ENCODE measurements around the gene EI24.
A peak's percentile ranks its signal among the peaks of the same experiment; 100 is the strongest.

The EI24 gene

DNA sequence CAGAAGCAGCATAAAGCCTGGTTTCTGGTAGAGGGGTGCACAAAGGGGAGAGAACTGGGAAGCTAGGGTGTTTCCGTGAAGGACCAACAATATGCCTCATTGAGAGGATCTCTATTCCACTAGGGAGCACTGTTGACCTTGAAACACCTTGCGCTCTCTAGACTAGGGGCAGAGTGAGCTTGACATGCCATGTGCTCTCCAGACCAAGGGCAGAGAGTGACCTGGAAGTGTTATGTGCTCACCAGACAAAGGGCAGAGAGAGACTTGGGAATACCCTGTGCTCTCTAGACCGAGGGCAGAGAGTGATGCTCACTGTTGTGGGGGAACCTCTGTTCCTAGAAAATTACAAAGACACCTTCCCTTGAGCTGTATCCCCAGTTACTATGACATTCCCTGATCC lies 15.2 kb upstream of the EI24 start:
- Histone ChIP-seq H3K27me3 (ENCODE audit: low read depth, low read length) (no peaks in the 10 kb centered on the region), H3K4me2 (ENCODE audit: low read length) (no peak overlapping the region), H3K4me1 (ENCODE audit: low read length) (no peaks in the 10 kb centered on the region), H3K27ac (ENCODE audit: low read length) (no peak overlapping the region), H3K9me3 (ENCODE audit: insufficient read depth, low read length) (no peaks in the 10 kb centered on the region), H3K9ac (ENCODE audit: low read length) (no peak overlapping the region), H4K20me1 (ENCODE audit: insufficient read depth, low read length) (no peaks in the 10 kb centered on the region), H3K4me3 (ENCODE audit: low read length) (no peak overlapping the region), H3K79me2 (ENCODE audit: low read length) (no peaks in the 10 kb centered on the region), H3K36me3 (replicated peaks; ENCODE audit: low read depth, low read length) (no peaks in the 10 kb centered on the region), H2AFZ (ENCODE audit: low read depth, low read length) (no peak overlapping the region; the same call in 1 of the 2 replicates)
- TF ChIP-seq EZH2phosphoT487 (IDR thresholded peaks at IDR 0.05; ENCODE audit: low read depth): no peak
- TF ChIP-seq, protein P1, sequence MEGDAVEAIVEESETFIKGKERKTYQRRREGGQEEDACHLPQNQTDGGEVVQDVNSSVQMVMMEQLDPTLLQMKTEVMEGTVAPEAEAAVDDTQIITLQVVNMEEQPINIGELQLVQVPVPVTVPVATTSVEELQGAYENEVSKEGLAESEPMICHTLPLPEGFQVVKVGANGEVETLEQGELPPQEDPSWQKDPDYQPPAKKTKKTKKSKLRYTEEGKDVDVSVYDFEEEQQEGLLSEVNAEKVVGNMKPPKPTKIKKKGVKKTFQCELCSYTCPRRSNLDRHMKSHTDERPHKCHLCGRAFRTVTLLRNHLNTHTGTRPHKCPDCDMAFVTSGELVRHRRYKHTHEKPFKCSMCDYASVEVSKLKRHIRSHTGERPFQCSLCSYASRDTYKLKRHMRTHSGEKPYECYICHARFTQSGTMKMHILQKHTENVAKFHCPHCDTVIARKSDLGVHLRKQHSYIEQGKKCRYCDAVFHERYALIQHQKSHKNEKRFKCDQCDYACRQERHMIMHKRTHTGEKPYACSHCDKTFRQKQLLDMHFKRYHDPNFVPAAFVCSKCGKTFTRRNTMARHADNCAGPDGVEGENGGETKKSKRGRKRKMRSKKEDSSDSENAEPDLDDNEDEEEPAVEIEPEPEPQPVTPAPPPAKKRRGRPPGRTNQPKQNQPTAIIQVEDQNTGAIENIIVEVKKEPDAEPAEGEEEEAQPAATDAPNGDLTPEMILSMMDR (IDR thresholded peaks at IDR 0.05; ENCODE audit: low read depth, low read length): peak; percentile 21; the same call in 1 of the 2 replicates

DNA sequence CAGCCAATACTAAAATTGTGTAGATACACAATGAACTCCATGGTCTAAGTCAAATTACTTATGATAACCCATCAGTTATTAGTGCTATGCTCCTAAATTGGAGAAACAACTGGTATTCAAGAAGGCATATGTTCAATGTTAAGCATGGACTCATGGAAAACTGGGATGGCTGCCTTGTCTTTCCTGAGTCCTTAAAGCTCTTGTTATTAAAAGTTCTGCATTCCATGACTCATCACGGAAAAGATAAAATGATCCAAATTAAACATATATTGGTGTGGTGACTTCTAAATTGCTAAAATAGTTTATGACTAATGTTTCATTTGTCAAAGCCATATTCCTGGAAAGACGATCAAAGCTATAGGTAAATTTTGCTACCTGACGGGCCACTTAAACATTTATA lies 9.4 kb upstream of the EI24 start:
- TF ChIP-seq EZH2phosphoT487 (IDR thresholded peaks at IDR 0.05; ENCODE audit: low read depth): no peak
- TF ChIP-seq, protein P1 (IDR thresholded peaks at IDR 0.05; ENCODE audit: low read depth, low read length): no peak

DNA sequence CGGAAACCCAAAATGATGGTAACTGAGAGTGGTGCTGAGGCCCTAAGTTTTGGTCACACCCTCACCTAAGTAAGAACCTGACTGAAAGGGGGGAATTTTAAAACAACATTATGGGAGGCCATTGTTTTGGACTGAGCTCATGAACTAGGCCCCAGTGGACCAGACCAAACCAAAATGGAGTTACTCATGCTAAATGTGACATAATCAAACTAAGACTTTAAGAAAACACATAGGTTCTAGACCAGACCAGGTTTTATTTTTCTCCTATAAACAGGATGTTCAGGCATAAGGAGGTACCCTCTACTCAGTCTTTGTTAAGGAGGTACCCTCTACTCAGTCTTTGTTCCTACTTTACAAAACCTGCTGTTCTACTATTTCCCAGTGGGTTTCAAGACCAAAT lies 7.4 kb upstream of the EI24 start:
- no peaks in the 10 kb centered on the region for H4K20me1 ChIP-seq (ENCODE audit: insufficient read depth, low read length)
- no peaks in the 10 kb centered on the region for H3K4me1 ChIP-seq (ENCODE audit: low read length)
- no peak overlapping the region for H3K4me3 ChIP-seq (ENCODE audit: low read length)
- no peaks in the 10 kb centered on the region for H3K79me2 ChIP-seq (ENCODE audit: low read length)
- no peak overlapping the region for H3K27ac ChIP-seq (ENCODE audit: low read length)
- H3K9me3 ChIP-seq (ENCODE audit: insufficient read depth, low read length): no peaks in the 10 kb centered on the region
- no peaks in the 10 kb centered on the region for H3K36me3 ChIP-seq (replicated peaks; ENCODE audit: low read depth, low read length)
- TF ChIP-seq, protein P1 (IDR thresholded peaks at IDR 0.05; ENCODE audit: low read depth, low read length): no peak
- no peak for TF ChIP-seq EZH2phosphoT487 (IDR thresholded peaks at IDR 0.05; ENCODE audit: low read depth)
- H3K9ac ChIP-seq (ENCODE audit: low read length): no peak overlapping the region
- no peak overlapping the region for H2AFZ ChIP-seq (ENCODE audit: low read depth, low read length)
- H3K4me2 ChIP-seq (ENCODE audit: low read length): no peak overlapping the region
- H3K27me3 ChIP-seq (ENCODE audit: low read depth, low read length): no peaks in the 10 kb centered on the region

More for the DNA sequence above, 9.4 kb upstream of the EI24 start:
- H3K4me1 ChIP-seq (ENCODE audit: low read length): no peaks in the 10 kb centered on the region
- H3K4me3 ChIP-seq (ENCODE audit: low read length): no peak overlapping the region
- no peaks in the 10 kb centered on the region for H3K9me3 ChIP-seq (ENCODE audit: insufficient read depth, low read length)
- no peaks in the 10 kb centered on the region for H3K36me3 ChIP-seq (replicated peaks; ENCODE audit: low read depth, low read length)
- H3K79me2 ChIP-seq (ENCODE audit: low read length): no peaks in the 10 kb centered on the region
- no peak overlapping the region for H3K27ac ChIP-seq (ENCODE audit: low read length)
- no peak overlapping the region for H3K4me2 ChIP-seq (ENCODE audit: low read length)
- H3K9ac ChIP-seq (ENCODE audit: low read length): no peak overlapping the region
- H2AFZ ChIP-seq (ENCODE audit: low read depth, low read length): no peak overlapping the region
- no peaks in the 10 kb centered on the region for H3K27me3 ChIP-seq (ENCODE audit: low read depth, low read length)
- H4K20me1 ChIP-seq (ENCODE audit: insufficient read depth, low read length): no peaks in the 10 kb centered on the region

DNA sequence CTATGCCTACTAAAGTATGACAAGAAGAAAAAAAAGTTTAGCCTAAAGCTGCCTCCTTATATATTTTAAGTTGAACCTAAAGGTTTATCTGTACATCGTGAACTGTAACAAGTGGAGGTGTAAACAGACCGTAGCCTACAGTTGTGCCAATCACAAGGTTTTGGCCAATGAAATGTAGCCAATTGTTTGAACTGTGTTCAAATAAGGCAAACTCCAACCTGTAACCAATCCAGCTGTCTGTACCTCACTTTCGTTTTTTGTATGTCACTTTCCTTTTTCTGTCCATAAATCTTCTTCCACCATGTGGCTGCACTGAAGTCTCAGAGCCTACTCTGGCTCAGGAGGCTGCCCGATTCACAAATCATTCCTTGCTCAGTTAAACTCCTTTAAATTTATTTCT lies 6.8 kb upstream of the EI24 start:
- H2AFZ ChIP-seq (ENCODE audit: low read depth, low read length): no peak overlapping the region
- no peaks in the 10 kb centered on the region for H4K20me1 ChIP-seq (ENCODE audit: insufficient read depth, low read length)
- H3K9ac ChIP-seq (ENCODE audit: low read length): no peak overlapping the region
- H3K36me3 ChIP-seq (replicated peaks; ENCODE audit: low read depth, low read length): no peaks in the 10 kb centered on the region
- H3K4me1 ChIP-seq (ENCODE audit: low read length): no peaks in the 10 kb centered on the region
- H3K27ac ChIP-seq (ENCODE audit: low read length): no peak overlapping the region
- H3K4me3 ChIP-seq (ENCODE audit: low read length): no peak overlapping the region
- no peak overlapping the region for H3K4me2 ChIP-seq (ENCODE audit: low read length)
- H3K27me3 ChIP-seq (ENCODE audit: low read depth, low read length): no peaks in the 10 kb centered on the region
- no peaks in the 10 kb centered on the region for H3K9me3 ChIP-seq (ENCODE audit: insufficient read depth, low read length)
- TF ChIP-seq, protein P1 (IDR thresholded peaks at IDR 0.05; ENCODE audit: low read depth, low read length): no peak
- TF ChIP-seq EZH2phosphoT487 (IDR thresholded peaks at IDR 0.05; ENCODE audit: low read depth): no peak
- no peaks in the 10 kb centered on the region for H3K79me2 ChIP-seq (ENCODE audit: low read length)
